GM18505 (cell line): Measurements from ENCODE around the gene EPHB4.
"Not testable (repeated sequence)": the region's sequence is repeated elsewhere in the genome, so short reads cannot be mapped to it uniquely, and the experiment has no call there.

ENCODE experiments used
- ATAC-seq: cut with Tn5 transposase; IDR thresholded peaks from one replicate; pipeline ENCODE4 v1.9.1; 2021; ENCODE audit not compliant: unreplicated experiment
- POLR2A ChIP-seq: IDR thresholded peaks from 4 replicates; pipeline ENCODE4 v1.6.1; 2011; ENCODE audit warnings: borderline replicate concordance; ENCODE audit not compliant: insufficient read depth, insufficient read length; ENCODE audit errors: extremely low read depth

The EPHB4 gene

DNA sequence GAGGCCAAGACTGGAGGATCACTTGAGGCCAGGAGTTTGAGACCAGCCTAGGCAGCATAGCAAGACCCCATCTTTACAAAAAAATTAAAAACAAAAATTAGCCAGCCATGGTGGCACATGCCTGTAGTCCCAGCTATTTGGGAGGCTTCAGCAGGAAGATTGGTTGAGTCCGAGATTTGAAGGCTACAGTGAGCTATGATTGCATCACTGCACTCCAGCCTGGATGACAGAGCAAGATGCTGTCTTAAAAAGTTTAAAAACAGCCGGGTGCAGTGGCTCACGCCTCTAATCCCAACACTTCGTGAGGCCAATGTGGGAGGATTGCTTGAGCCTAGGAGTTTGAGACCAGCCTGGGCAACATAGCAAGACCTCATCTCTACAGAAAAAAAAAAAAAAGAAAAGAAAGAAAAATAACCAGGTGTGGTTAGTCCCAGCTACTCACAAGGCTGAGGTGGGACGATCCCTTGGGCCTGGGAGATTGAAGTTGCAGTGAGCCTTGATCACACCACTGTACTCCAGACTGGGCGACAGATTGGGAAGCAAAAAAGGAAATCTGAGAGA, 49.2 kb downstream of the EPHB4 start:
- no peak for ATAC-seq
- TF ChIP-seq POLR2A: no peak

DNA sequence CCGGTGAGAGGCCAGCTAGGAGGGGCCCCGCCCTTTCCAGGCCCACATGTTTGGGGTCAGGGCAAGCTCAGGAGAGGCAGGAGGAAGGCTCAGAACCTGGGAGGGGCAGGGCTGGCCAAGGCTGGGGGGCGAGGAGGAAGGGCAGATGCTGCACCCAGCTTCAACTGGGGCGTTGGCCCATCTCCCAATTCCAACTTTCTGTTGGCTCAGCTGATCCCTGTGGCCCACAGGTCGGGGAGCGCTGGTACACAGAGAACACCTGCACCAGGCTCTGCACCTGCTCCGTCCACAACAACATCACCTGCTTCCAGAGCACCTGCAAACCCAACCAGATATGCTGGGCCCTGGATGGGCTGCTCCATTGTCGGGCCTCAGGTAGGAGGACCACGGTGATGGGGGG, 53.8 kb downstream of the EPHB4 start:
- ATAC-seq: no peak
- TF ChIP-seq POLR2A: no peak

- no peak for ATAC-seq
- TF ChIP-seq POLR2A: no peak
Observed at GRCh38 chr7:100768784-100769183, 58.5 kb downstream of the EPHB4 start.

DNA sequence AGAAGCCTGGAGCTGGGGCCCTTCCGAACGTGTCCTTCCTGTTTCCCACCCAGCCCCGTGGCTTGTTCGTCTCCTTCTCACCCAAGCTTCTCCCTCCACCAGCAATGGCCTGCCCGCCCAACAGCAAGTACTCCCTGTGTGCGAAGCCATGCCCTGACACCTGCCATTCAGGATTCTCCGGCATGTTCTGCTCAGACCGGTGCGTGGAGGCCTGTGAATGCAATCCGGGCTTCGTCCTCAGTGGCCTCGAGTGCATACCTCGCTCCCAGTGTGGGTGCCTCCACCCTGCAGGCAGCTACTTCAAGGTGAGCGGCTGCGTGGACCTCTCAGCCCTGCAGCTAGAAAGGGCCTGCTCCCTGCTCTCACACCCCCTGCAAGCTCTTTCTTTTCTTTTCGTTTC, 62.1 kb downstream of the EPHB4 start:
- no peak for TF ChIP-seq POLR2A
- ATAC-seq: no peak

- no peak for TF ChIP-seq POLR2A
- no peak for ATAC-seq
Observed at GRCh38 chr7:100764841-100765240, 62.5 kb downstream of the EPHB4 start.

DNA sequence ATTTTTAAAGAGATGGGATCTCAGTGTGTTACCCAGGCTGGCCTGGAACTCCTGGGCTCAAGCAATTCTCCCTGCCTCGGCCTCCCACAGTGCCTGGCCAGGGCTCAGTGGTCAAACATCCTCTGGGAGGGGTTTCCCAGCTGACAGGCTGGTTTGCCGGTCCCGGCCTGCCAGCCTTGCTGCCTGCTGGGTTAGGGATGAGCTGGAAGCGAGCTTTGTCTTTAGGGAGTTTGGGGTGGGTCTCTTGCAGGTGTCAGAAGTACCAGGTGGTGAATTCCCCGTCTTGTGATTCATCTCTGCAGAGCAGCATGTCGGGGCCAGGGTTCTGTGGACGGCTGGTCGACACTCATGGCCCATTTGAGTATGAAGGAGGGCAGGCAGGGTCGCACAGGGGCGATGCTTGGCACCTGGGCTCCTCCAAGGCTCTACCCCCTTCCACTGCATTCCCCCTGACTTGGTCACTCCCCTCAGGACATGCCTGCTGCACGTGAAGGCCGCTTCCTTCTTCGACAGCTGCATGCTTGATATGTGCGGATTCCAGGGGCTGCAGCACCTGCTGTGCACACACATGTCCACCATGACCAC, 63.7 kb downstream of the EPHB4 start:
- ATAC-seq: no peak
- no peak for TF ChIP-seq POLR2A

GRCh38 chr7:100762841-100763240, 64.5 kb downstream of the EPHB4 start:
- ATAC-seq: not testable (repeated sequence)

DNA sequence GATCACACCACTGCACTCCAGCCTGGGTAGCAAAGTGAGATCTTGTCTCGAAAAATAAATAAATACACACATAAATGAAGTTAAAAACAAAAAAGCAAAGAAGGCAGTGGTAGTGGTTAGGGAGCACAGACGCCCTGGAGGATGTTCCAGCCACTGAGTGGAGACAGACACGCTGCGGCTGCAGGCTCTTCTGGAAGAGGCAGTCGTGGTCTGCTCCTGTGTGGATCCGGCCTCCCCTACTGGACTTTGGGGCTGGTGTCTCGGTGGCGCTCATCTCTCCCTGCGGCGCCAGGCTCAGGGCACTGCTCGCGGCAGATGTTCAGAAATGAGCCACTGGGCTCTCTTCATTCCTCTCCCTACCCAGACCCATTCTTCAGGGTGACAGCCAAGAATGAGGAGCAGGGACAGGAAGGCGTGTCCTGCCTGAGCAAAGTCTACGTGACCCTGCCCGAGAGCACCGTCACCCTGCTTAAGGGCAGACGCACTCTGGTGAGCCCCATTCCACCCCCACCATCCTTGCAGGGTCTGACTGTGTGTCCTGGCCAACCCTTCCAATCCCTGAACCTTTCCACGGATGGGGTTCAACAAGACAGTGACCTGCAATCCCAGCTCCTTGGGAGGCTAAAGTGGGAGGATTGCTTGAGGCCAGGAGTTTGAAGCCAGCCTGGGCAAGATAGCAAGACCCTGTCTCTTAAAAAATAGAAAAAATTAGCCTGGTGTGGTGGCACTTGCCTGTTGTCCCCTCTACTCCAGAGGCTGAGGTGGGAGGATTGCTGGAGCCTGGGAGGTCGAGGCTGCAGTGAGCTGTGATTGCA, 67.8 kb downstream of the EPHB4 start:
- no peak for ATAC-seq
- TF ChIP-seq POLR2A: no peak

DNA sequence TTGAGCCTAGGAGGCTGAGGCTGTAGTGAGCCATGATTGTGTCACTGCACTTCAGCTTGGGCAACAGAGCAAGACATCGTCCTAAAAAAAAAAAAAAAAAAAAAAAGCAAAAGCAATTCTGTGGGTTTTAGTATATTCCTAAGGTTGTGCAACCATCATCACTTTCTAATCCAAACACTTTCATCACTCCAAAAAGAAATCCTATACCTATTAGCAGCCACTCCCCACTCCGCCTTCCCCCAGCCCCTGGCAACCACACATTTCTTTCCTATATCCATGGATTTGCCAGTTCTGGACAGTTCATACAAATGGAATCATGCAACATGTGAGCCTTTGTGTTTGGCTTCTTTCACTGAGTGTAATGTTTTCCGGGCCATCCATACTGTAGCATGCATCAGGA, 73.6 kb downstream of the EPHB4 start:
- TF ChIP-seq POLR2A: no peak
- no peak for ATAC-seq

GRCh38 chr7:100752994-100753393, 74.3 kb downstream of the EPHB4 start:
- ATAC-seq: no peak
- no peak for TF ChIP-seq POLR2A
